ENCODE data around the gene NFYA.
A peak's percentile ranks its signal among the peaks of the same experiment; 100 is the strongest.

NFYA gene

GRCh38 chr6:41047306-41047705, 25.5 kb upstream of the NFYA start:
- DNase-seq, result no peak

- no peak for DNase-seq
Observed at GRCh38 chr6:41047745-41048732, 24.7 kb upstream of the NFYA start.

- DNase-seq, result no peak
Observed at GRCh38 chr6:41049521-41049920, 23.3 kb upstream of the NFYA start.

- no peak for DNase-seq
Observed at GRCh38 chr6:41049955-41050354, 22.8 kb upstream of the NFYA start.

GRCh38 chr6:41050536-41050935, 22.2 kb upstream of the NFYA start:
- DNase-seq, result no peak

GRCh38 chr6:41051873-41052272, 20.9 kb upstream of the NFYA start:
- no peak for DNase-seq

- DNase-seq, result no peak
Observed at GRCh38 chr6:41053041-41053440, 19.7 kb upstream of the NFYA start, which contains the start of gene APOBEC2. APOBEC2 (plus strand) TSS chr6:41053202; CDS start chr6:41053348, 146 bp downstream.

GRCh38 chr6:41054511-41054910, 18.3 kb upstream of the NFYA start:
- DNase-seq, result no peak

GRCh38 chr6:41055149-41055548, 17.6 kb upstream of the NFYA start:
- no peak for DNase-seq

- DNase-seq, result no peak
Observed at GRCh38 chr6:41056768-41057490, 15.8 kb upstream of the NFYA start.

- DNase-seq, result no peak
Observed at GRCh38 chr6:41058783-41059181, 14.0 kb upstream of the NFYA start.

GRCh38 chr6:41059556-41059955, 13.2 kb upstream of the NFYA start:
- no peak for DNase-seq

- no peak for DNase-seq
Observed at GRCh38 chr6:41061196-41061726, 11.5 kb upstream of the NFYA start.

GRCh38 chr6:41062056-41062455, 10.7 kb upstream of the NFYA start:
- DNase-seq, result no peak

GRCh38 chr6:41063884-41064285, 8.9 kb upstream of the NFYA start:
- no peak for DNase-seq

- DNase-seq, result no peak
Observed at GRCh38 chr6:41064841-41065240, 7.9 kb upstream of the NFYA start.

- DNase-seq, result no peak
Observed at GRCh38 chr6:41065550-41066026, 7.2 kb upstream of the NFYA start.

GRCh38 chr6:41066867-41067304, 5.9 kb upstream of the NFYA start:
- peak; percentile 61 for DNase-seq

GRCh38 chr6:41071501-41071922, 1.3 kb upstream of the NFYA start:
- no peak for DNase-seq

GRCh38 chr6:41071923-41072835, 595 bp upstream of the NFYA start, which contains the start of gene OARD1:
OARD1 (minus strand) TSS chr6:41072356; CDS start chr6:41071634, 722 bp downstream.
- peak; percentile 99 for DNase-seq

GRCh38 chr6:41073203-41073967, 611 bp downstream of the NFYA start:
- peak; percentile 82 for DNase-seq

Data from GDM1 (cell line).